ENCODE measurements around the gene ZNF66.
"Not testable (repeated sequence)": the region's sequence is repeated elsewhere in the genome, so short reads cannot be mapped to it uniquely, and the experiment has no call there.

ZNF66 gene

DNA sequence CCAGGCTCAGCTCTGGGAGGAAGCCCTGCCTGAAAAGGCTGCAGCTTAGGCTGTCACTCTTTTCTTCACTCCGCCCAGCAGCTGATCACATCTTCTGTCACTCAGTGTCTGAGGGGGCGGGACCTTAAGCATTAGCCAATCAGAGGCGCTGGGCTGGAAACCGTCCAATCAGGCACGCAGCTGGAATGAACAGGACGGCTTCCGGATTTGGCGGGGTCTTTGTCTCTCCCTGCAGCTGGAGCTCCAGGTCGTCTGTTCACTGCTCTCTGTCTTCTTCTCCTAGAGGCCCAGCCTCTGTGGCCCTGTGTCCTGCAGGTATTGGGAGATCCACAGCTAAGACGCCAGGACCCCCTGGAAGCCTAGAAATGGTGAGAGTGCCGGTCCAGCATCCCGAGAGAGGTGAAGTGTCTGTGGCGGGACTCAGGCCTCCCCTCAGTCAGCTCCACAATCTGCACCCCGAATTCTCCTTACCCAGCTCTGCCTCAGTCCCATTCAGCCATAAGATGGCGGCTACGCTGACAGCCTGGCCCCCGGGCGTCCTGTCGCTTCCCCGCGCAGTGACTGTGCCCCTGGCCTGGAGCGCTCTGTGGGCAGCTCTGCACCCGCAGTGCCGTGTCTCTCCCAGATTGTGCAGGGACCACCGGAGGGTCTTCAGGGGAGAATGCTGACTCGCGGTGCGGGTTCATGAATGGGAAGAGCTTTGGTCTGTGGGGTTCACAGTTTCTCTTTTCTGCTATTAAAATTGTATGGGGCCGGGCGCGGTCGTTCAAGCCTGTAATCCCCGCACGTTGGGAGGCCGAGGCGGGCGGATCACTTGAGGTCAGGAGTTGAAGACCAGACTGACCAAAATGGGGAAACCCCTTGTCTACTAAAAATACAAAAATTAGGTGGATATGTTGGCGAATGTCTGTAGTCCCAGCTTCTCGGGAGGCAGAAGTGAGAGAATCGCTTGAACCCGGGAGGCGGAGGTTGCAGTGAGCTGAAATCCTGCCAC is at the start of gene ZNF66:
ZNF66 (plus strand) TSS at position 222 of the 994 bp plus-strand sequence; CDS start at position 366, 144 bp downstream.
- peak; percentile 90 for DNase-seq (ENCODE audit: low spot score)

DNA sequence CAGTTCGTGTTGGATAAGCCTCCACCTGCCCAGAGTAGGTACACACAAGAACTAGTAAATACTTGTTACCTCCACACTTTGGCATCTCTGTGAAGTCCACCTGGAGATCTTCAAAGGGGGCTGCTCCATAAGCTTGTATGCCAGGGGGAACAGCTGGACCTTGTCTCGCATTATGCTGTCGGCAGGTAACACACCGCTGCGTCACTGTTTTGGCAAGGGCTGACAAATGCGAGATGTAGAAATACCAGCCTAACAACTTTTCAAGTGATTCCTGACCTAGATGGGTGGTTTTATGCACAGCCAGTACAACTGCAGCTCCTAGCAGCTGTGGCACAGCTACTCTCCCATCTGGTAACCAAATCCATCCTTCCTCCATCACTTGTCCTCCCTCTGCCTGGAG is 25.9 kb upstream of the ZNF66 start:
- not testable (repeated sequence) for DNase-seq (ENCODE audit: low spot score)

DNA sequence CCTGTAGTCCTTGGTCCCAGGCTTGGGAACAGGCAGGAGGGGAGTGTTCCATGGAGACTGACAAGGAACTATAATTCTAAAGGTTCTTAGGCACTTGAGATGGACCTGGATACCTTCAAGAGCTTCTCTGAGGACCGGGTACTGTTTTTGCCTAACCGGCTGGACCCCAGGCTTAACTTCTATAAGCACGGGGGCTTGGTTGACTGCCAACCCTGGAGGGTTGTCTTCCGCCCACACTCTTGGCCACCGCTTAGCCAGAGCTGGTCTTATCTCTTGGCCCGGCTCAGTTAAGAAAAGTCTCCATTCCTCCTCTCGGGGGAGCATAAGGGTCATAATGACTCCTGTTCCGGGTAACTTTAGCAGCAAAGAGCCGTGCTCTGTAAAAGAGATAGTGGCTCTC is 23.8 kb upstream of the ZNF66 start:
- not testable (repeated sequence) for DNase-seq (ENCODE audit: low spot score)

DNA sequence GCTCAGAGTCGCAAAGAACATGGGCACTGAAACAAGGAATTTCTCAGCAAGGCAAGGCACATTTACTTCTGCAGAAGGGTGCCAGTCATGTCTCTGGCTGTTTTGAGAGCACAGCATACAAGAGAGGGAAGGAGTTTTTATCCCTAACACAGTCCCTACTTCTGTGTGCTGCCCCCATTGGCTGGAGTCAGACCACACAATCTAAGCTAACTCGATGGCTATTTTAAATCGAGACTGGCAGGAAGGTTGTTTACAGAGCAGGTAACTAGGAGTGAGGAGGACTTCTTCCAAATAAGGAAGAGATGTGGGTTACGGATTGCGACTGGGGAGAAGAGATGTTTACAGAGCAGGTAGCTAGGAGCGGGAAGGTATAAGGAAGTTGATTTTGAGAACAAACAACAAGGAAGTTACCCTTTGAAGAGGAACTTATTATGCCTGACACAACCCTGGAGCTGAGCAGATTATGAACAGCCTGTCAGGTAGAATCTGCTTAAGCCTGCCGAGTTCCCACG is 6.8 kb upstream of the ZNF66 start:
- not testable (repeated sequence) for DNase-seq (ENCODE audit: low spot score)

DNA sequence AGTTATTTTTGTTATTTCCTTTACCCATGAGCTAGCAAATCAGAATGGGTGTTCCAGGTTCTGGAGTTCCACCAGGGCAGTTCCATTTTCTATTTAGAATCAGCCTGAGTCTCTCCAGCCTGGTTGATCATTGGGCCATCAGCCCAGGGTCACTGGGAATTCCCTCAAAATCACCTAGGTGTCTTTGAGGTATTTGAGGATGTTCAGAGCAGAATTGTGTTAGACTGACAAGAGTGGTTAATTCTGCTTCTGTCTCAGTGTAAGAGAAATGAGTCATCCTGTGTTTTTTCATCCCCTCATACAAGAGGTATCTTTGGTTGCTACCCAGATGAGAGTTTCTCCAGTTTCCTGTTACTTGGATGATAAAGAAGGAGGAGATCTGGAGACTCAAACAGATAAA is 11.7 kb downstream of the ZNF66 start:
- no peak for DNase-seq (ENCODE audit: low spot score)

DNA sequence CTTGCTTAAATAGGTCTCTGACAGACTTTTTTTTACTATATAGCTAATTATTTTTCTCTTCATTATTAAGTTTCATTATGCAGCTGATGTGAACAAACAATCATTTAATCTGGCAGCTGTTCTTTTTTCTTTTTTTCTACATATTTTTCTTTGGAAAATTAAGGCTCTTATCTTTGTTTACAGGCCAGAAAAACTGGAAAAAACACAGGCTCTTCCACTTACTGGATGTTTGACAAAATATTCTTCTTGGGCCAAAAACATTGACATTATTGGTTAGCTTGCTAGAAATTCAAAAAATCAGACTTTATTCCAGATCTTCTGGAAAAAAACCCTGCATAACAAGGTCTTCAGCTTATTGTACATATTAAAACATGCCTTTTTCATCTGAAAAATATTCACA is 15.7 kb downstream of the ZNF66 start:
- DNase-seq (ENCODE audit: low spot score) = no peak

DNA sequence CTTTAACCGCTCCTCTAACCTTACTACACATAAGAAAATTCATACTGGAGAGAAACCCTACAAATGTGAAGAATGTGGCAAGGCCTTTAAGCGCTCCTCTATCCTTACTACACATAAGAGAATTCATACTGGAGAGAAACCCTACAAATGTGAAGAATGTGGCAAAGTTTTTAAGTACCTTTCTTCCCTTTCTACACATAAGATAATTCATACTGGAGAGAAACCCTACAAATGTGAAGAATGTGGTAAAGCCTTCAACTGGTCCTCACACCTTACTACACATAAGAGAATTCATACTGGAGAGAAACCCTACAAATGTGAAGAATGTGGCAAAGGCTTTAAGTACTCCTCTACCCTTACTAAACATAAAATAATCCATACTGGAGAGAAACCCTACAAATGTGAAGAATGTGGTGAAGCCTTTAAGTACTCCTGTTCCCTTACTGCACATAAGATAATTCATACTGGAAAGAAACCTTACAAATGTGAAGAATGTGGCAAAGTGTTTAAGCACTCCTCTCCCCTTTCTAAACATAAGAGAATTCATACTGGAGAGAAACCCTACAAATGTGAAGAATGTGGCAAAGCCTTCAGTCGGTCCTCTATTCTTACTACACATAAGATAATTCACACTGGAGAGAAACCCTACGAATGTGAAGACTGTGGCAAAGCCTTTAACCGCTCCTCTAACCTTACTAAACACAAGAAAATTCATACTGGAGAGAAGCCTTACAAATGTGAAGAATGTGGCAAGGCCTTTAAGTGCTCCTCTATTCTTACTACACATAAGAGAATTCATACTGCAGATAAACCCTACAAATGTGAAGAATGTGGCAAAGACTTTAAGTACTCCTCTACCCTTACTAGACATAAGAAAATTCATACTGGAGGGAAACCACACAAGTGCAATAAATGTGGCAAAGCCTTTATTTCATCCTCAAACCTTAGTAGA is 30.5 kb downstream of the ZNF66 start:
- not testable (repeated sequence) for DNase-seq (ENCODE audit: low spot score)

DNA sequence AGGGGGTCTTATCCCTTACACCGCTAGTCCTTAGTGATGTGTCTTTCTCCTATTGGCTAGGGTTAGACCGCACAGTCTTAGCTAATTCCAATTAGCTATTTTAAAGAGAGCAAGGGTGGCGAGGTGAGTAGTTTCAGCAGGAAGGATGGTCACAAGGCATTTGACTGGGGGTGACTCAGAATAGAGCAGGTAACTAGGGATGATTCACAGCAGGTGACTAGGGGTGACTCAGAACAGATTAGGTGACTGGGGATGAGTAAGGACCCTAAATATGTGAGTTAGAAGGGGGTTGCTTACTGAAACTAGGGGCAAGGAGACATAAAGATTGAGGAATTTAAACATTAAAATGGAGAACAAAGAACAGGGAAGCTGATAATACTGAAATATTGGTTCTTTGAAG is 64.3 kb downstream of the ZNF66 start:
- no peak for DNase-seq (ENCODE audit: low spot score)

All from AG08396 (cell line).